SH-SY5Y (cell line): ENCODE data around the gene ATP5PO.

Experiments
- GATA2 ChIP-seq: IDR thresholded peaks from 2 replicates; pipeline ENCODE4 v1.6.1; 2011; ENCODE audit warnings: mild to moderate bottlenecking, low read depth, low read length
- GATA3 ChIP-seq: IDR thresholded peaks from 2 replicates; pipeline ENCODE4 v1.6.1; 2011; ENCODE audit warnings: low read depth, mild to moderate bottlenecking, low read length, moderate library complexity

DNA sequence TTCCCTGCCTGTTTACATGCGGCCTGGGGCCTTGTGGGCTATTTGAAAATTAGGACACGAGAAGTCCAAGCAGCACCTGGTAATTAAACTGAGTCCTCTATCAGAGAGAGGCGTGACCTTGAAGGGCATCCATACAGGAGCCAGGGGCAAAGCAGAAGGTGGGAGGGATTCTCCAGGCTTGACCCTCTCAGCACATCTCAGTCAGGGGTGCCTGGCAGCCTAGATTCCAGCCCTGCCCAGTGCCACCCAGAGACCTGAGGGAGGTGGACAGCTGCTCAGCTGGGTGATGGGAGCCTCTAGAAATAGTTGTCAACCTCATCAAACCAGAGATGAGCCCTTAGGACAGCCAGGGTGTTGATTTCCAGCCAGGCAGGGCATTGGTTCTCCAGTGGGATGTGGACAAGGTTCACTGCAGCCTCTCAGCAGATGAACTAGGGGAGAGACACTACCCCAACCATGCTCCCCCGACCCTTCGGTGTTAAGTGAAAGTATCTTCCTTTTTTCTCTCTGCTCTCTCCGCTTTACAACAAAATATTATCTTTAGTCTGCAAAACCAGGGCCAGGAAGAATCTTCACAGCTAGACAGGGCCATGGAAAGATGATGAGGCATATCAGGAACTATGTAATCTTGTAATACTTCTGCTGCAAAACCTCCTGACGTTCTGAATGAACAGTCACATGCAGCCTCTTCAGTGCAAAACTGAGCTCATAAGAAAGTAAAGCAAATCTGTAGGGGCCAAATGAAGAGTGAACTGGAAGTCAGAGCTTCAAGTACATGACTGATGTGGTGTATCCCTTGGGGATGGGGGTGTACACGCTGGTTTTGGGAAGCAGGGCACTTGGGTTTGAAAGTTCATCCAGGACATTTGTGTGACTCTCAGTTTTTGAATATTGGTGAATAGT is 35.9 kb upstream of the ATP5PO start:
- TF ChIP-seq GATA2 (no peak), GATA3 (no peak)
